ENCODE data around the gene SSBP2. TPM values are rescaled to one million over a fixed set of nuclear protein-coding genes. Genes with fewer than 3 reads are reported as not detected.

SSBP2 gene
- total and polyA plus RNA-seq, 7 donors, result 9.9 to 89.2 (median 68.7) TPM

DNA sequence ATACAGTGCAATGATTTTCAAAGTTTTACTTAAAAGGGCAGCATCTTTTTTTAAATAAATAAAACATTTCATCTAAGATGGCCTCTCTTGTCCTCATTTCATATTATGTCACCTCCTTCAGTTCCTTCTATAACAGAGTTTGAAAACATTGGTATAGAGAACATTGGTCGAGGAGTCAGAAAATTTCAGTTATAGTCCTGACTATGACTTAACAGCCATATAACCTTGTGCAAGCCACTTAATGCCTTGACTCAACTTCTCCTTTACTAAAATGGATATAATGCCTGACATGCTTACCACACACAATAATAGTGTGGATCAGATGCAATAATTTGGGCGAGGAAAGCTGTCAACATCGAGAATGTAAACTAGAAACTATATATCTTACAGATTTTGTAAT is 22.6 kb downstream of the SSBP2 start:
- no peak for TF ChIP-seq POLR2A (IDR thresholded peaks at IDR 0.05)
- TF ChIP-seq CTCF (IDR thresholded peaks at IDR 0.05), result no peak
- no peak for TF ChIP-seq EP300 (IDR thresholded peaks at IDR 0.05)
- TF ChIP-seq POLR2AphosphoS5 (IDR thresholded peaks at IDR 0.05), result no peak
- Histone ChIP-seq H3K9me3 (no peaks in the 10 kb centered on the region), H3K27ac (no peak overlapping the region), H3K4me3 (no peak overlapping the region), H3K27me3 (no peaks in the 10 kb centered on the region), H3K36me3 (no peaks in the 10 kb centered on the region), H3K4me1 (peaks cover 0 to 52% (median 28%) of the 10 kb centered on the region in 4 donors)
- DNase-seq, result no peak
- WGBS, 2 donors, result 93 to 99% methylated on average over 3 of the region's 3 CpGs
- intact Hi-C loops (cut with DNase I), result no loop called here

GRCh38 chr5:81726297-81726696 is 24.6 kb downstream of the SSBP2 start:
- 69 to 78% methylated on average over 1 of the region's 1 CpG for WGBS, 2 donors
- Histone ChIP-seq H3K27me3 (no peaks in the 10 kb centered on the region), H3K36me3 (no peaks in the 10 kb centered on the region), H3K4me3 (no peak overlapping the region), H3K9me3 (no peaks in the 10 kb centered on the region), H3K27ac (no peak overlapping the region), H3K4me1 (peaks cover 0 to 68% (median 35%) of the 10 kb centered on the region in 4 donors)
- intact Hi-C loops (cut with DNase I), result no loop called here
- no peak for DNase-seq
- TF ChIP-seq POLR2AphosphoS5 (IDR thresholded peaks at IDR 0.05), result no peak
- TF ChIP-seq EP300 (IDR thresholded peaks at IDR 0.05), result no peak
- TF ChIP-seq POLR2A (IDR thresholded peaks at IDR 0.05), result no peak
- TF ChIP-seq CTCF (IDR thresholded peaks at IDR 0.05), result no peak

DNA sequence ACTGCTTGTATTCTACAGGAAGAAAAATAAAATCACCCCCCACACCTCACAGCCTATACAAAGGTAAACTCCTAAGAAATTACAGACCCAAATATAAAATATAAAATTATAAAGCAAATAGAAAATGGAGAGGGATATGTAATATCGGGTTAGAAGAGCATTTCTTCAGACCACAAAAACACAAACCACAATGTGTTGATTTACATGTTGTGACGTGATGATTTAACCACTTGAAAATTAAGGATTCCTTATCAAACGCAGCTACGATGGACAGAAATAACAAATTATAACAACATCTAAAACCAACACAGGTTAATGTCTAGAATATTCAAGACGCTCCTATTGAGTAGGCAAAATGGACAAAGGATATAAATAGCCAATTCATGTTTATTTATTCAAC is 26.3 kb downstream of the SSBP2 start:
- Histone ChIP-seq H3K4me3 (no peak overlapping the region), H3K4me1 (peaks cover 0 to 78% (median 48%) of the 10 kb centered on the region in 4 donors), H3K27me3 (no peaks in the 10 kb centered on the region), H3K27ac (no peak overlapping the region), H3K9me3 (no peaks in the 10 kb centered on the region), H3K36me3 (no peaks in the 10 kb centered on the region)
- no peak for DNase-seq
- WGBS, 2 donors, result 65 to 81% methylated on average over 5 of the region's 5 CpGs
- TF ChIP-seq POLR2AphosphoS5 (IDR thresholded peaks at IDR 0.05), result no peak
- no peak for TF ChIP-seq EP300 (IDR thresholded peaks at IDR 0.05)
- no peak for TF ChIP-seq CTCF (IDR thresholded peaks at IDR 0.05)
- no peak for TF ChIP-seq POLR2A (IDR thresholded peaks at IDR 0.05)
- intact Hi-C loops (cut with DNase I), result no loop called here

DNA sequence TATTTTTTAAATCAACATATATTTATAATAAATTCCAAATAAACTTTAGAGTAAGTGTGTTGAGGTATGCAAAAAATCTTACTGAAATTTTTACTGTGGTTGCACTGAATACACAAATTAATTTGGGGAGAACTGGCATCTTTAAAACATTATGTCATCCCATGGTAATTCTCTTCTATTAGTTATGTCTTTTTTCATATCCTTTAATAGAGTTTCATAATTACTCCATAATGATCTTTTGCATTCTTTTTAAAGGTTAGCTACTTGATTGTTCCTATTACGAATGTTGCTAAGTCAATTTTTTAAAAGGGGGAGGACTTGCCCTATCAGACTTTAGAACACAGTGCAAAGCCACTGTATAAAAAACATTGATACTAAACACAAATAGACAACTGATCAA is 26.8 kb downstream of the SSBP2 start:
- peaks cover 0 to 82% (median 52%) of the 10 kb centered on the region in 4 donors for H3K4me1 ChIP-seq
- no peaks in the 10 kb centered on the region for H3K36me3 ChIP-seq
- DNase-seq, result no peak
- intact Hi-C loops (cut with DNase I), result no loop called here
- H3K27ac ChIP-seq, result no peak overlapping the region
- no peaks in the 10 kb centered on the region for H3K27me3 ChIP-seq
- no peak overlapping the region for H3K4me3 ChIP-seq
- H3K9me3 ChIP-seq, result no peaks in the 10 kb centered on the region
- TF ChIP-seq POLR2A (IDR thresholded peaks at IDR 0.05) (no peak), CTCF (IDR thresholded peaks at IDR 0.05) (no peak), EP300 (IDR thresholded peaks at IDR 0.05) (no peak), POLR2AphosphoS5 (IDR thresholded peaks at IDR 0.05) (no peak)
- 87 to 89% methylated on average over 1 of the region's 1 CpG for WGBS, 2 donors

GRCh38 chr5:81721049-81721448 is 29.8 kb downstream of the SSBP2 start:
- Histone ChIP-seq H3K27ac (peak overlapping the region in 1 of 4 donors; percentile 50), H3K4me3 (no peak overlapping the region), H3K36me3 (no peaks in the 10 kb centered on the region), H3K27me3 (no peaks in the 10 kb centered on the region), H3K4me1 (peaks cover 0 to 96% (median 60%) of the 10 kb centered on the region in 4 donors), H3K9me3 (no peaks in the 10 kb centered on the region)
- no peak for TF ChIP-seq POLR2A (IDR thresholded peaks at IDR 0.05)
- TF ChIP-seq EP300 (IDR thresholded peaks at IDR 0.05), result no peak
- TF ChIP-seq CTCF (IDR thresholded peaks at IDR 0.05), result no peak
- TF ChIP-seq POLR2AphosphoS5 (IDR thresholded peaks at IDR 0.05), result no peak
- no peak for DNase-seq
- WGBS, 2 donors, result 81 to 89% methylated on average over 2 of the region's 2 CpGs
- intact Hi-C loops (cut with DNase I), result no loop called here
